Tibial artery (tissue), 4 donors: Measurements from ENCODE around the gene NOL11.

Experiments
- DNase-seq, 2 donors: peaks; one replicate each; pipeline ENCODE4 v3.0.0-alpha.2; 2019
- H3K27ac ChIP-seq, 2 donors: fragments of 200-600 bp; sonication (generic) in 1 of 2; 1 replicate in 1 of 2; 2 replicates in 1 of 2; pipeline ENCODE4 v1.5.1; 2018 to 2019; ENCODE audit warnings: mild to moderate bottlenecking in 1 of 2
- H3K27me3 ChIP-seq, 2 donors: fragments of 200-600 bp; sonication (generic) in 1 of 2; one replicate each; pipeline versions ENCODE4 v1.5.1 to v1.6.0; 2016 to 2019
- H3K36me3 ChIP-seq, 3 donors: fragments of 200-600 bp; sonication (generic) in 2 of 3; one replicate each; pipeline ENCODE4 v1.5.1; 2016 to 2019; ENCODE audit warnings: mild to moderate bottlenecking in 2 of 3
- H3K4me1 ChIP-seq, 4 donors: fragments of 200-600 bp; sonication (generic) in 2 of 4; 1 replicate in 3 of 4; 2 replicates in 1 of 4; pipeline ENCODE4 v1.5.1; 2016 to 2019
- H3K4me3 ChIP-seq, 2 donors: fragments of 200-600 bp; sonication (generic) in 1 of 2; 1 replicate in 1 of 2; 2 replicates in 1 of 2; pipeline ENCODE4 v1.5.1; 2018 to 2019; ENCODE audit warnings: mild to moderate bottlenecking in 2 of 2
- H3K9me3 ChIP-seq, 3 donors: fragments of 200-600 bp; sonication (generic) in 1 of 3; one replicate each; pipeline ENCODE4 v1.5.1; 2016 to 2019
- intact Hi-C: fragments of 100-400 bp; cut with DNase I; formaldehyde crosslinking; loops from one replicate; pipeline ENCODE4 v1.15.0; 2023; ENCODE audit warnings: low total_unique reads
- TF ChIP-seq, protein P1 (sequence below), 2 experiments: fragments of 200-600 bp in 1 of 2; fragments of 450-650 bp in 1 of 2; IDR thresholded peaks; one replicate each; pipeline ENCODE4 v1.5.1; 2017 to 2019; ENCODE audit warnings: antibody characterized with exemption in 2 of 2, mild to moderate bottlenecking in 1 of 2, moderate library complexity in 1 of 2

Gene NOL11

DNA sequence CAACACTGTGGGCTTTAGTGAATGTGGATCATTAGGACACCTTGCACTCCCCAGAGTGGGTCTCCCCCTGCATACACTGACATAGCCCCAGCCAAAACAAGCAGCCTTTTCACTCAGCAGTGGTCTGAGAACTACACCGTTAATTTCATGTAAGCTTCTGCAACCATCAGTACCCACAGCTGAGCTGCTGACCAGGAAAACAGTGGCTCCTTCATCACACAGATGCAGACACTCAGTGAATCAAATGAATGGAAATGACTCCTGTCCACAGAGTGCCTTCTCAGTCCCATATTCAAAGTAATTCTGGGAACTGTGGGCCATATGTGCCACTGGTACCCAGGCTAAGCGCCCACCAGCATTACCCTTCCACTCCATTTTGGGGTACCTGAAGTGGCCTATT, 39.3 kb upstream of the NOL11 start:
- intact Hi-C loops: no loop called here
- no peak overlapping the region for H3K27ac ChIP-seq
- H3K4me3 ChIP-seq: no peak overlapping the region
- TF ChIP-seq, protein P1, sequence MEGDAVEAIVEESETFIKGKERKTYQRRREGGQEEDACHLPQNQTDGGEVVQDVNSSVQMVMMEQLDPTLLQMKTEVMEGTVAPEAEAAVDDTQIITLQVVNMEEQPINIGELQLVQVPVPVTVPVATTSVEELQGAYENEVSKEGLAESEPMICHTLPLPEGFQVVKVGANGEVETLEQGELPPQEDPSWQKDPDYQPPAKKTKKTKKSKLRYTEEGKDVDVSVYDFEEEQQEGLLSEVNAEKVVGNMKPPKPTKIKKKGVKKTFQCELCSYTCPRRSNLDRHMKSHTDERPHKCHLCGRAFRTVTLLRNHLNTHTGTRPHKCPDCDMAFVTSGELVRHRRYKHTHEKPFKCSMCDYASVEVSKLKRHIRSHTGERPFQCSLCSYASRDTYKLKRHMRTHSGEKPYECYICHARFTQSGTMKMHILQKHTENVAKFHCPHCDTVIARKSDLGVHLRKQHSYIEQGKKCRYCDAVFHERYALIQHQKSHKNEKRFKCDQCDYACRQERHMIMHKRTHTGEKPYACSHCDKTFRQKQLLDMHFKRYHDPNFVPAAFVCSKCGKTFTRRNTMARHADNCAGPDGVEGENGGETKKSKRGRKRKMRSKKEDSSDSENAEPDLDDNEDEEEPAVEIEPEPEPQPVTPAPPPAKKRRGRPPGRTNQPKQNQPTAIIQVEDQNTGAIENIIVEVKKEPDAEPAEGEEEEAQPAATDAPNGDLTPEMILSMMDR (IDR thresholded peaks at IDR 0.05): no peak
- DNase-seq: no peak
- no peaks in the 10 kb centered on the region for H3K27me3 ChIP-seq
- no peaks in the 10 kb centered on the region for H3K36me3 ChIP-seq
- H3K4me1 ChIP-seq: no peaks in the 10 kb centered on the region
- no peaks in the 10 kb centered on the region for H3K9me3 ChIP-seq

DNA sequence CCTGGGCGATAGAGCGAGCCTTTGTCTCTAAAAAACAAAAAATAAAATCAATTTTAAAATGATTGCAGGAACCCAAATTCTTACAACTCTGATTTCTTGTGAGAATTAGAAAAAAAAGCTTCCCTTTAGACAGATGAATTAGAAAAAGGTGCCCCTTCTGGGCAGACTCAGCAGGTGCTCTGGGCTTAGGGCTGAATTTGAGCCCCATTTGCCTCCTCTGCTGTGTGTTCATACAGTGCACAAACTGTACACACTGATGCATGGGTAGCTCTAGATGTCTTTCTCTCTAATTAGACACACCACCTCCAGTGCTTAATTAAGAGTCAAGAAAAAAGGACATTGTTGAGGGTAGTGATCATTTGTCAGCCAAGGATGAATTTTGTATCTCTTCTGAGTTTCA, 38.5 kb upstream of the NOL11 start:
- Histone ChIP-seq H3K9me3 (no peaks in the 10 kb centered on the region), H3K4me1 (no peaks in the 10 kb centered on the region), H3K27ac (no peak overlapping the region), H3K4me3 (no peak overlapping the region), H3K27me3 (no peaks in the 10 kb centered on the region), H3K36me3 (no peaks in the 10 kb centered on the region)
- no peak for DNase-seq
- intact Hi-C loops: no loop called here
- TF ChIP-seq, protein P1 (IDR thresholded peaks at IDR 0.05): no peak

DNA sequence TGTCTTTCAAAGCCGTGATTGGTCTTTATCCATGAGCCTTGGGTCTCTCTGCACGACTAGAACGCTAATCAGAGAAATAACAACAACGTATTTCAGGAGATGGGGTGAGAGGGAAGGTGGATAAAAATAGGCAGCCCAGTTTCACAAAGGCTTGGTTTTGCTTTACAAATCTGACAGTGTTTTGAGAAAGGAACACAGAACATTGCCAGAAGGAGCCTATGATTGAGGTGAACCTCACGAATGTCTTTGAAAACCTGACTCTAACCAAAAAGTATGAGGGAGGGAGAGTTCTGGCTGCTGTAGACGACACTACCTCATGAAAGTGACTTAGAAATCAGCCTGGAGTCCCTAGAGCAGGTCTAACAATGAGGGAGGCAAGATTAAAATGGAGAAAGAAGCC, 38.0 kb upstream of the NOL11 start:
- DNase-seq: no peak
- TF ChIP-seq, protein P1 (IDR thresholded peaks at IDR 0.05): no peak
- Histone ChIP-seq H3K27me3 (no peaks in the 10 kb centered on the region), H3K4me3 (no peak overlapping the region), H3K36me3 (no peaks in the 10 kb centered on the region), H3K4me1 (no peaks in the 10 kb centered on the region), H3K9me3 (no peaks in the 10 kb centered on the region), H3K27ac (no peak overlapping the region)
- intact Hi-C loops: no loop called here

DNA sequence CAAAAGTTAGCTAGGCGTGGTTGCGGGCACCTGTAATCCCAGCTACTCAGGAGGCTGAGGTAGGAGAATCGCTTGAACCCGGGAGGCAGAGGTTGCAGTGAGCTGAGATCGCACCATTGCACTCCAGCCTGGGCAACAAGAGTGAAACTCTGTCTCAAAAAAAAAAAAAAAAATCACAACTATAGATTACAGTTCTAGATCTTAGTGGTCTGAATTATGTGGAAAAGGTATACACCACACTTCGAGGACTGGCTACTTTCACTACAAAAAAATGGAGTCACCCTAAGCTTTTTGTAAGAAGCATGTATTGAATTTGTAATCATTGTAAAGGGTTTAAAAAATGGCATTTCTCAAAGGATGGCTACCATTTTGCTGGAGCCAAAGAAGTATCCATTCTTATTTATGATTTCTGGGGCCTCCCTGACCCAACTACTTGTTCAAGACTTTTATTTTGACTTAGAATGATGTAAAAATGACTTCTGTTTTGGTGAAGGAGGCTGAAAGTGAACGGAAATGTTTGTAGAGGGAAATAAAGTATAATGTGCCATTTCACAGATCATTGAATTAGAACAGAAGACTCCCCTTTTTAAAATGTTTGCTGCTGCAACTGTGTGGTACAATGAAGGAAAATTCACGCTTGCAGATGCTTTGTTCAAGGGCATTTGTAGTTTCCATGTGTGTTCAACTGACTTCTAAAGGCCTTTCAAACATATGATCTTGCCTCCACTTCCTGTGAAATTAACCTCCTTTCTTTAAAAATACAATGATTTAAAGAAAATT, 37.1 kb upstream of the NOL11 start:
- H3K27ac ChIP-seq: no peak overlapping the region
- intact Hi-C loops: no loop called here
- H3K36me3 ChIP-seq: no peaks in the 10 kb centered on the region
- DNase-seq: no peak
- H3K27me3 ChIP-seq: no peaks in the 10 kb centered on the region
- no peak overlapping the region for H3K4me3 ChIP-seq
- H3K9me3 ChIP-seq: no peaks in the 10 kb centered on the region
- no peaks in the 10 kb centered on the region for H3K4me1 ChIP-seq
- TF ChIP-seq, protein P1 (IDR thresholded peaks at IDR 0.05): no peak

DNA sequence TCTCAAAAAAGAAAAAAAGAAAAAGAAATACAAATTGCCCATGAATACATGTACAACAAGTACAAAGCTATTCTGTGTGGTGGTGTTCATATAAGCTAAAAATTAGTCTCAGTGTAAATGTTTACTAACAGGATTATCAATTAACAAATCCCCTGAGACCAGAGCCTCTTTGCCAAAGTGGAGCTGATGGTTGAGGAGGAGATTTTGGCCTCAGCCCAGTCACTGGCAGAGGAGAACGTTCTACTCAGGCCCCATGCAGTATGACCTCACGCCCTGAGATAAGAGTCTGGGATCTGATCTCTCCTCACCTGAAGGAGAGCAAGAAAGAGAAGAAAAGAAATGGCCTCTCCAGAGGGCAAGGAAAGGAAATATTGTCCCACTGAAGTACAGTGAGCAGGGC, 35.5 kb upstream of the NOL11 start:
- no peak for DNase-seq
- H3K9me3 ChIP-seq: no peaks in the 10 kb centered on the region
- H3K36me3 ChIP-seq: no peaks in the 10 kb centered on the region
- H3K4me3 ChIP-seq: no peak overlapping the region
- H3K27me3 ChIP-seq: no peaks in the 10 kb centered on the region
- TF ChIP-seq, protein P1 (IDR thresholded peaks at IDR 0.05): no peak
- no peak overlapping the region for H3K27ac ChIP-seq
- intact Hi-C loops: no loop called here
- H3K4me1 ChIP-seq: peaks cover 0 to 5% (median 0%) of the 10 kb centered on the region in 4 donors
